KOPT-K1 (cell line): ENCODE measurements around the gene CNNM3.

ENCODE experiments used
- H3K27ac ChIP-seq: fragments of 200-600 bp; sonication (generic); 2 replicates; pipeline ENCODE4 v1.5.1; 2016; ENCODE audit warnings: antibody characterized with exemption, mild to moderate bottlenecking, low read depth, low read length; ENCODE audit not compliant: poor library complexity, severe bottlenecking
- H3K36me3 ChIP-seq: fragments of 200-600 bp; sonication (generic); 2 replicates; pipeline ENCODE4 v1.5.1; 2017; ENCODE audit warnings: antibody characterized with exemption, mild to moderate bottlenecking, low read length, moderate library complexity; ENCODE audit not compliant: insufficient read depth
- H3K9me3 ChIP-seq: fragments of 200-600 bp; sonication (generic); 2 replicates; pipeline ENCODE4 v1.5.1; 2017; ENCODE audit warnings: antibody characterized with exemption, low read length, mild to moderate bottlenecking; ENCODE audit not compliant: insufficient read depth, poor library complexity, severe bottlenecking

Gene CNNM3

GRCh38 chr2:96821113-96821675 is 5.1 kb downstream of the CNNM3 start:
- no peaks in the 10 kb centered on the region for H3K9me3 ChIP-seq
- peaks cover 89% of the 10 kb centered on the region for H3K36me3 ChIP-seq
- H3K27ac ChIP-seq = no peak overlapping the region

DNA sequence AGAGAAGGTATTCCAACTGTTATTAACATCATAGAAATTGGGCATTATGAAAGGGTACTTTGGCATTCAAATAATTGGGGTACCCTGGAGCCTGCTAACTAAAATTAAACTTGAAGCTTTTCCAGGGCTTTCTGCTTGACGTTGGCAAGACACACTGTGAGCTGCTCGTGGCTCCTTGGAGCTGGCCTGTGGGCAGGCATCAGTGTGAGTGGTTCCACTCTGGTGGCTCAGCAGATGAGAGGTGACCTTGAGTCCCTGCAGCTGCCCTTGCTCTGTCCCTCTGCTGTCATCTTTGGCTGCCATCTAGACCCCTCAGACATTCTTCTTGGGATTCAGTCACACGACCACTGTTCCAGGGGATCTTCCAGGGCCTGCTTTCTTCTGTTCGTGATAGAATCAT is 6.7 kb downstream of the CNNM3 start:
- no peaks in the 10 kb centered on the region for H3K9me3 ChIP-seq
- no peak overlapping the region for H3K27ac ChIP-seq
- H3K36me3 ChIP-seq = peaks cover 98% of the 10 kb centered on the region

DNA sequence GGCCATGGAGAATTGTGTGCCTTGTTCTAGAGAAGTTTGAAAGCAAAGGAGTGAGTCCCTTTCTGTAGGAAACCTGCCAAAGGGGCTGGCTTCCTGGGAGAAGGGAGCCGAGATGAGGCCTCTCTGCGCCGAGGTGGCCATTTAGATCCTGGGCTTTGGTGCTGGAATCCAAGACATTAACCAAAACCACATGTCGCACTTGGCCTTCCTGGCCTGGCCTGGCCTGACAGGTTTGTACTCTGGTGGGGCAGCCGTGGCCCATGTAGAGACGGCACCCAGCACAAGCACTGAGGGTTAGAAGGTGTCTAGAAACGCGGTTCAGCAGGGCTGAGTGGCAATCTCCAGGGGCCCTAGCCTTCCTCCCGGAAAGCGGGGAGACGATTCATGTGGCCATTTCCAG is 7.1 kb downstream of the CNNM3 start:
- H3K36me3 ChIP-seq = peaks cover 98% of the 10 kb centered on the region
- H3K9me3 ChIP-seq = no peaks in the 10 kb centered on the region
- H3K27ac ChIP-seq = no peak overlapping the region

- H3K36me3 ChIP-seq = peaks cover 98% of the 10 kb centered on the region
- no peaks in the 10 kb centered on the region for H3K9me3 ChIP-seq
- H3K27ac ChIP-seq = no peak overlapping the region
These were observed 8.2 kb downstream of the CNNM3 start for GRCh38 chr2:96824079-96824870.

- peaks cover 98% of the 10 kb centered on the region for H3K36me3 ChIP-seq
- H3K27ac ChIP-seq = no peak overlapping the region
- H3K9me3 ChIP-seq = no peaks in the 10 kb centered on the region
These were observed 9.0 kb downstream of the CNNM3 start for GRCh38 chr2:96825057-96825456.

- Histone ChIP-seq H3K9me3 (no peaks in the 10 kb centered on the region), H3K27ac (no peak overlapping the region), H3K36me3 (peaks cover 98% of the 10 kb centered on the region)
These were observed 10.6 kb downstream of the CNNM3 start for GRCh38 chr2:96826546-96827278.

DNA sequence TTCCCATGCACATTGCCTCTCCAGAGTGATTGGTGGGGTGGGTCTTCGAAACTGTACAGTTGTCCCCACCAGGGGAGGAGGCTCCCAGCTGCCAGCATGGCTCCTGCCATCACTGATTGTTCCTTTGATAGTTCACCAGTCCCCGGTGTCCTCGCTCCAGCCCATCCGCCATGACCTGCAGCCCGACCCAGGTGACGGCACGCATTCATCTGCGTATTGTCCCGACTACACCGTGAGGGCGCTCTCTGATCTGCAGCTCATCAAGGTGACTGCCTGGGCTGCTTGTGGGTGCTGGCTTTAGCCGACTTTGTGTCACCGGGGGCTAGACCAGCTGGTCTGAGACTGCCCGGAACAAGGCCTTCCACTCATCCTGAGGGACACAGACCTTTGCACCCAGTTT is 12.4 kb downstream of the CNNM3 start:
- H3K36me3 ChIP-seq = peaks cover 99% of the 10 kb centered on the region
- no peak overlapping the region for H3K27ac ChIP-seq
- no peaks in the 10 kb centered on the region for H3K9me3 ChIP-seq

DNA sequence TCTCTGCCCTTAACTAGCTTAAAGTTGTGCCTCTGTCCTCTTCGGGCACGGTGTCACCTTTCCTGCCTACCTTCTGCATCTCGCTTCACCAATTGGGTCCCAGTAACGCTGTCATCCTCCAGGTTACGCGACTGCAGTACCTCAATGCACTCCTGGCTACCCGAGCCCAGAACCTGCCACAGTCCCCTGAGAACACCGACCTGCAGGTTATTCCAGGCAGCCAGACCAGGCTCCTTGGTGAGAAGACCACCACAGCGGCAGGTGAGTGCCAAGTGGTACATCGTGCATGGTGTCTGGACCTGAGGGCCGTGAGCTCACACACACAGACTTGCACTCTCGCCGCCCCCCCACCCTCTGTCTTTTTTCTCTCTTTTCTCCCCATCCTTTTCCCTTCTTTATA is 12.8 kb downstream of the CNNM3 start:
- no peak overlapping the region for H3K27ac ChIP-seq
- H3K36me3 ChIP-seq = peaks cover 99% of the 10 kb centered on the region
- H3K9me3 ChIP-seq = no peaks in the 10 kb centered on the region

DNA sequence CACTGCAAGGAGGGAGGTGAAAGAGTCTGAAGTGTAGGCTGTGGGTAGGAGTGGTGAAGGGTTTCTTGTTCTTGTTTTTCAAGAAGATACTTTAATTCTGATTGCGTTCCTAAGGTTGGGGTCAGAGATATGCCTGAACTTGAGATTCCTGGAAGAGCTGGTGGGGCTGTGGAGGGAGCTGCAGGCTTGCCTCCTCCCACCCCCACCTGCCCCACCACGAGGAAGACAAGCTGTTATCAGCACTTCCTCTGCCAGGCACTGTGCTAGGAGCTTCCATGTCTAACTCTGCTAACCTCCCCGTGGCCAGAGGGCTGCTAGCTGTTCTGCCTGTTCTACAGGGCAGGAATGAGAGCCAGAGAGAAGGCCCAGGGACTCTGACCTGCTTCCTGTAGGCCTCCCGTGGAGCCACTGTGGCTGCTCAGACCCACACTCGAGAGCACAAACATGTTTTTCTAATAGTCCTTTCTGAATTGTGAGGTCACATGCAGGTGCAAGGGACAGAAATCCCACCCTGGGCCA is 14.0 kb downstream of the CNNM3 start:
- peaks cover 98% of the 10 kb centered on the region for H3K36me3 ChIP-seq
- no peak overlapping the region for H3K27ac ChIP-seq
- no peaks in the 10 kb centered on the region for H3K9me3 ChIP-seq

- Histone ChIP-seq H3K27ac (no peak overlapping the region), H3K9me3 (no peaks in the 10 kb centered on the region), H3K36me3 (peaks cover 96% of the 10 kb centered on the region)
These were observed 15.6 kb downstream of the CNNM3 start for GRCh38 chr2:96831679-96832078.

DNA sequence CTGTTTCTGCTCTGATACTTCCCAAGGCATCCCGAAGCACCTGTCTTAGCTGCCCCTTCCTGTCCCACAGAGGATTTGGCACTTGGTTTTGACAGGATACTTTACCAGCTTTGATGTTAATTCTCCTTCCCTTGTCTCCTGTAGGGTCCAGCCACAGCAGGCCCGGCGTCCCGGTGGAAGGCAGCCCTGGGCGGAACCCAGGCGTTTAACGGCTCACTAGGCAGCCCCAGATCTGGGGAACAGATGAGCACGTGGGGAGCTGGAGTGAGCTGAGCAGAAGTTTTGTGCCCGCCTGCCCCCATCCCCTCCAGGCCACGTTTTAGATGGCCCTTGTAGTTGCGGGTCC is 16.3 kb downstream of the CNNM3 start:
- Histone ChIP-seq H3K27ac (no peak overlapping the region), H3K9me3 (no peaks in the 10 kb centered on the region), H3K36me3 (peaks cover 94% of the 10 kb centered on the region)

DNA sequence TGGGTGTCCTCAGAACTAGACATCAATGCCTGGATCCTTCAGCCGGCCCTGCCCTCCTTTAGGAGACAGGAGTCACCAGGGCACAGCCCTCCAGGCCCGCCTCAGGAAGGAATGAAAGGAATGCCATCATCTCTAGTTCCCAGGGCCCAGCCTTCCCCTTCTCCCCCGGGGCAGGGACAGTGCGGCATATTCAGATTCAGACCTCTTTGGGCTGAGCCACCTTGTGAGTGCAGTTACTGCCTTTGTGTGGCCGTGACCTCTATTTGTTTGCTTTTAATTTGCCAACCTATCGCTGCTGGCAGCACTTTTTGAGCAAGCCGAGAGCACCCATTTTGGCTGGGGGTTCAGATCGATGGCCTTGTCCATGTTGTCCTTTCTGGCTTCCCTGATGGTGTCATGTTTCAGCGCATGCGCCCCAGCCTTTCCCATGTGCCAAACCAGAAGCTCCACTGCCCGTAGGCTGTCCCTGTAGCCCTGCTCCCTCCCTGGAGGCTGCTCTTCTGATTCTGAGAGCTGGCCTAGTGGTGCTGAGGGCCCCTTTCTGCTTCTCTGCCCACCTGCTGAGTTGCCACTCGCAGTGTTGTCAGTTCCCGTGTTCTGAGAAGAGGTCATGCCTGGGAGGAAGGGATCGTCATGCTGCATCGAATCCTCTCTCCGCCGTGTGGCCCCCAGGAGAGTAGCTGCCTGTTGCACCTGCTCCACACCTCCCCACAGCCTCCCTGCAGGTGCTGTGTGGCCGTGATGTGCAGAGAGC is 16.9 kb downstream of the CNNM3 start:
- Histone ChIP-seq H3K27ac (no peak overlapping the region), H3K36me3 (peaks cover 94% of the 10 kb centered on the region), H3K9me3 (no peaks in the 10 kb centered on the region)

DNA sequence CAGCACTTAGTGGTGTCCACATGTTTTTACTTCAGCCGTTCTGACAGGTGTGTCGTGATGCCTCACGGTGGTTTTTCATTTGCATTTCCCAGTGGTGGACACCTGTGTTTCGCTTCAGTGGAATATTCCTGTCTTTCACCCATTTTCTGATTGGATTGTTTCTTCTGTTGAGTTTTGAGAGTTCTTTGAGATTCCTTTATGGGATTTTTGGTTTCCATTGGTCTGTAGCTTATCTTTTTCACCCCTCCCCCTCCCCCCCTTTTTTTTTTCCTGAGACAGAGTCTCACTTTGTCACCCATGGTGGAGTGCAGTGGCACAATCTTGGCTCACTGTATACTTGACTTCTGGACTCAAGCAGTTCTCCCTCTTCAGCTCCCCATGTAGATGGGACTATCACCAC is 19.8 kb downstream of the CNNM3 start:
- peaks cover 76% of the 10 kb centered on the region for H3K36me3 ChIP-seq
- H3K27ac ChIP-seq = no peak overlapping the region
- H3K9me3 ChIP-seq = no peaks in the 10 kb centered on the region

DNA sequence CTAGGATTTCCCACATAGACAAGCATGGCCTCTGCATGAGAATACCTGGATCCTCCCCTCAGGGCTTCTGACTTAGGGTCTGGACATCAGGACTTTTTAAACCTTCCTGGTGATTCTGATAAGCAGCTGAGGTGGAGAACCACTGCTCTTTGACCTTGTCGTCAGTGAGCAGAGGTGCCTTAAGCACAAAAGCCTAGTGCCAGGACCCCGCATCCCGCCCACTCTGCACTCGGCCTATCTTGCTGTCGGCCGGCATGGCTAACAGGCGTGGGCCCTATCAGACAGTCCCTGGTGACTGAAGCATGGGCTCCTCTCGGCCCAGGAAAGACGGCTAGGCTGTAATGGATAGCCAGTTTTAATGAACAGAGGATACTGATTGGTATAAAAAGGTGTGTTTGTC is 21.5 kb downstream of the CNNM3 start:
- no peaks in the 10 kb centered on the region for H3K9me3 ChIP-seq
- H3K36me3 ChIP-seq = peaks cover 62% of the 10 kb centered on the region
- no peak overlapping the region for H3K27ac ChIP-seq
